K562 (cell line): ENCODE data around the gene CTDSP2. TPM values are rescaled to one million over a fixed set of nuclear protein-coding genes. Genes with fewer than 3 reads are reported as not detected.

ENCODE experiments used
- CHD7 ChIP-seq: fragments of 200-600 bp; sonication (generic); IDR thresholded peaks from one replicate; pipeline ENCODE4 v1.6.1; 2012; ENCODE audit warnings: mild to moderate bottlenecking, low read depth, low read length, inconsistent platforms
- polyA plus RNA-seq, 8 experiments: library from polyadenylated mRNA; depleted of rRNA in 4 of 8; stranded (reverse) in 5 of 8; unstranded in 3 of 8; fragments of >200 nt; fragmentation: Nextera tagmentation in 2 of 8; fragmentation: Illumina TruSeq in 1 of 8; extraction: Ambion mirVana in 2 of 8; extraction: Trizol in 1 of 8; gene quantifications; 2 replicates each; pipeline versions ENCODE4 v1.2.1 to v1.2.3, GENCODE V29; 2011 to 2014; ENCODE audit warnings: inconsistent platforms in 1 of 8, missing spikeins in 1 of 8
- total RNA-seq, 7 experiments: library from RNA; depleted of rRNA in 6 of 7; stranded (reverse); fragments of >200 nt in 6 of 7; fragmentation: Illumina TruSeq in 2 of 7; extraction: Trizol in 2 of 7; gene quantifications; 2 replicates each; pipeline versions ENCODE4 v1.2.1 to v1.2.3, GENCODE V29; 2011 to 2021; ENCODE audit warnings: low replicate concordance in 1 of 7

CTDSP2 gene
- total and polyA plus RNA-seq, 9 of the 15 experiments (the other 6 are each of a cell fraction or from before 2014, with no cell fraction given): 20.4 to 108 (median 47.7) TPM

DNA sequence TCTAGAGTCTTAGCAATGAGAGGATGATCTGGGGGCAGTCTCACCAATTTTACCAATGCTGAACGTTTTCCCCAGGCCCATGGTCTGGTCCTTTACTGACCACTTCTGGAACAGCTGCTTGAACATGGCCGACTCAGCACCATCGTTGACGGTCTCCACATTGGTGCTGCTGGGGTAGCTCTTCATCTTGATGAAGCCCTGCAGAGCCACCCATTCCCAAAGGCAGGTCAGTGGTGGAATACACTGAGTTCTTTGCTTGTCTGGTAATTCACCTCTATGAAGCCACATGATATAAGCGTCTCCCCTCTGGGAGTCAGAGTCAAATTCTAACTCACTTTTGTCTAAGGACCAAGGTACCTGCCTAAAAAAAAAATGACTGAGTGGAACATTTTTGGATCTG is 38.2 kb downstream of the CTDSP2 start (continued):
- TF ChIP-seq CHD7: no peak
